Stimulated activated CD8-positive, alpha-beta memory T cell treated with anti-CD3 and anti-CD28 coated beads, Interleukin-7, amount 100 ng/mL, for 24 hours (primary cell): ENCODE data around the gene MORC3.
"Not testable (repeated sequence)": the region's sequence is repeated elsewhere in the genome, so short reads cannot be mapped to it uniquely, and the experiment has no call there.

Source experiments
- DNase-seq: peaks from one replicate; pipeline ENCODE4 v3.0.0-alpha.2; 2020; ENCODE audit warnings: low read depth

The MORC3 gene, protein sequence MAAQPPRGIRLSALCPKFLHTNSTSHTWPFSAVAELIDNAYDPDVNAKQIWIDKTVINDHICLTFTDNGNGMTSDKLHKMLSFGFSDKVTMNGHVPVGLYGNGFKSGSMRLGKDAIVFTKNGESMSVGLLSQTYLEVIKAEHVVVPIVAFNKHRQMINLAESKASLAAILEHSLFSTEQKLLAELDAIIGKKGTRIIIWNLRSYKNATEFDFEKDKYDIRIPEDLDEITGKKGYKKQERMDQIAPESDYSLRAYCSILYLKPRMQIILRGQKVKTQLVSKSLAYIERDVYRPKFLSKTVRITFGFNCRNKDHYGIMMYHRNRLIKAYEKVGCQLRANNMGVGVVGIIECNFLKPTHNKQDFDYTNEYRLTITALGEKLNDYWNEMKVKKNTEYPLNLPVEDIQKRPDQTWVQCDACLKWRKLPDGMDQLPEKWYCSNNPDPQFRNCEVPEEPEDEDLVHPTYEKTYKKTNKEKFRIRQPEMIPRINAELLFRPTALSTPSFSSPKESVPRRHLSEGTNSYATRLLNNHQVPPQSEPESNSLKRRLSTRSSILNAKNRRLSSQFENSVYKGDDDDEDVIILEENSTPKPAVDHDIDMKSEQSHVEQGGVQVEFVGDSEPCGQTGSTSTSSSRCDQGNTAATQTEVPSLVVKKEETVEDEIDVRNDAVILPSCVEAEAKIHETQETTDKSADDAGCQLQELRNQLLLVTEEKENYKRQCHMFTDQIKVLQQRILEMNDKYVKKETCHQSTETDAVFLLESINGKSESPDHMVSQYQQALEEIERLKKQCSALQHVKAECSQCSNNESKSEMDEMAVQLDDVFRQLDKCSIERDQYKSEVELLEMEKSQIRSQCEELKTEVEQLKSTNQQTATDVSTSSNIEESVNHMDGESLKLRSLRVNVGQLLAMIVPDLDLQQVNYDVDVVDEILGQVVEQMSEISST

DNA sequence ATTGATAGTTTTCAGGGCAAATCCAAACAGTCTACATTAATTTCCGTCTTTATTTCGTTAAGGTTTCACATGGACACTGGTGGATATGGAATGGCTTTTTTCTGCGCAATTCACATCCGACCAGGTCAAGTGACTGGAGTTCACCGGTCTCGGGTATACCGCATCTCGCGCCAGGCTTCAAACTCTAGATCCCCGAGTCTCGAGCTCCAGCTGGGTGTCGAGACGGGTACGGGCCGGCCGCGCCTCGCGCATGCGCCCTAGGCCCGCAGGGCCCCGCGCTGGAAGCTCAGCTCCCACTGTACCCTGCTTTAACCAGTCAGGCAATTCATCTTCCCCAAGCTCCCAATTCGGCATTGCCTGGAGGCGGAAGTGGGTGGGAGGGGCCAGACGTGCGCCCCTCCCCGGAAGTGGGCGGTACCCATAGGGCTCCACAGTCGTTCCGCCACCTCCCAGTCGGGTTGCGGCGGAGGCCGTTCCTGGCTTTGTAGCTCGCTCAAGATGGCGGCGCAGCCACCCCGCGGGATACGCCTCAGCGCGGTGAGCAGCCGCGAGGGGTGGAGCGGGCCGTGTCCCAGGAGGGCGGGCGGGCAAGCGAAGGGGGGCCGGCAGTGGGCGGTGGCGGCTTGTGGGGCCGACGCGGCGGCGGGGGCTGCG lies at the start of gene MORC3:
Gene MORC3, plus strand, starts transcription at position 431 of the 654 bp plus-strand sequence. Its CDS starts 68 bp downstream, at position 499.
- DNase-seq, result peak; percentile 93

GRCh38 chr21:36270786-36271695 lies 49.0 kb upstream of the MORC3 start:
- DNase-seq, result not testable (repeated sequence)

DNA sequence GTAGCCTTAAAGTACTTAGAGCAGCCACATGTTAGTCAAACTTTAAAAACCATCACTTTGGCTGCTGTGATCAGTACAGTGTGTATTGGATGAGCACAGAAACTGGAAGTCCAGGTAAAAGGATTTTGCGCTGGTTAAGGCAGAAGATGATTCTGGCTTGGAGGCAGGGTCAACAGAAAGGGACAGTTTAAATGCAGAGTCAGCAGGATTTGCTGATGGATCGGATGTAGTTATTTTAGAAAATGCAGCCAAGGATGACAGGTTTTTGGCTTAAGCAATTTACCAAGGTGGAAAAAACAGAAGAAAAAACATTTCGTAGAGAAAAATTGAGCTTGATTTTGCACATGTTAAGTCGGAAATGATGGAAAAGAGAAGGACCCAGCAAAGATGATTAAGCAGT lies 45.9 kb upstream of the MORC3 start:
- DNase-seq, result no peak

GRCh38 chr21:36282568-36283230 lies 37.3 kb upstream of the MORC3 start:
- DNase-seq, result no peak

DNA sequence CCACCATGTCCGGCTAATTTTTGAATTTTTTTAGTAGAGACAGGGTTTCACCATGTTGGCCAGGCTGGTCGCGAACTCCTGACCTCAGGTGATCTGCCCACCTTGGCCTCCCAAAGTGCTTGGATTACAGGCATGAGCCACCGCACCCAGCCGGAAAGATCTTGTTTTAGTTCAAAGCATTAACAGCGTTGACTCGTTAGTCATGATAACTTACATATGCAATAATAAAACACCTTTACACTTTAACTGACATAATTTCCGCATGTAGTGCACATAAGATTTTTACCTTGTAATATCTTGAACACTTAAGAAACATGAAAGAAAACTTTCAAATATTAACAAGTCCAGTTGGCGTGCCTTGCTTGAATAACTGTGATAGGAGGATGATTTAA lies 36.8 kb upstream of the MORC3 start:
- DNase-seq, result not testable (repeated sequence)

DNA sequence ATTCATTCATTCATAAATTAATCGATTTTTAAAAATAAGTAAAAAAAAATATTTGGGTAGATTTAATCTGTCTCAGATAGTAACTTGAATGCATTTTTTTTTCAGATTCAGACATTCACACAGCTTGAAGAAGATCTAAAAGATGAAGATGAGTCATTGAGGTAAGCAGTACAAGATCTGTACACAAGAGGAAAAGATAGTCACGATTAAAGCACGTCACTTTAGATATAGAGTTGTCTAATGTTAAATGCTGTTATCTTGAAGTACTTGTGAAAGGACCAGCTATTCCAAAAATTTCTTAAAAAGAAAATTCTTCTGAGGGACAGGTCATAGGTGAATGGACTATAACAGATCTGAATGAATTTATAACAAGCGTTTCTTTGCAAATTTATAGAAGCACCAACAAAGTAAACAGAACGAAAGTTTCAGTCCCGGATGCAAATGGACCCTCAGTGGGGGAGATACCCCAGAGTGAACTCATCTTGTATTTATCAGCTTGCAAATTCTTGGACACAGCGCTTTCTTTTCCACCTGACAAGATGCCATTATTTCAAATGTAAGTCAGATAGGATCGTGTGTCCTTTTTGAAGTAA lies 31.2 kb upstream of the MORC3 start:
- DNase-seq, result no peak

GRCh38 chr21:36291509-36291908 lies 28.5 kb upstream of the MORC3 start:
- no peak for DNase-seq

- DNase-seq, result no peak
These were observed 22.5 kb upstream of the MORC3 start for GRCh38 chr21:36297406-36297937.

- DNase-seq, result no peak
These were observed 21.9 kb upstream of the MORC3 start for GRCh38 chr21:36297938-36298572.

DNA sequence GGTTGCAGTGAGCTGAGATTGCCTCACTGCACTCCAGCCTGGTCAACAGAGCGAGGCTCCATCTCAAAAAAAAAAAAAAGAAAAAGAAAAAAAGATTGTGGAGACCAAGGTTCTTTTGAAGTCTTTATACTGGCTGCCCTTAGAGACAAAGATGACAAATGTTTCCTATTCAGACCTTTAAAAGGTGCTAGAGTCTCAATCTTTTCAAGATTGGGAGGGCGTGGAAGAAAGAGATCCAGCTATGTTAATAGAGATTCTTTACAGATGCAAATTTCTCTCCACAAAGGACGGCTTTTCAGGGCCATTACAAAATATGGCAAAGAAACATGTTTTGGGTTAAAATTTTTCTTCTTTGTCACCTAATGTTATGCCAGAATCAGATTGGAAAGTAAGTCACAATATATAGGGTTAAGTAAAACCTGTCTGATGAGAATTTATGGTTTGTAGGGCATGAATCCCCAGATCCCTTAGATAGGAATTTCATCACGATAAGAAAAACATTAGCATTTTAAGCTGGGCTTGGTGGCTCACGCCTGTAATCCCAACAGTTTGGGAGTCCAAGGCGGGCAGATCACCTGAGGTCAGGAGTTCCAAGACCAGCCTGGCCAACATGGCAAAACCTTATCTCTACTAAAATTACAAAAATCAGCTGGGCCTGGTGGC lies 13.0 kb upstream of the MORC3 start:
- no peak for DNase-seq

- DNase-seq, result no peak
These were observed 10.0 kb upstream of the MORC3 start for GRCh38 chr21:36310016-36310415.

- DNase-seq, result not testable (repeated sequence)
These were observed 6.6 kb upstream of the MORC3 start for GRCh38 chr21:36313446-36313845.

DNA sequence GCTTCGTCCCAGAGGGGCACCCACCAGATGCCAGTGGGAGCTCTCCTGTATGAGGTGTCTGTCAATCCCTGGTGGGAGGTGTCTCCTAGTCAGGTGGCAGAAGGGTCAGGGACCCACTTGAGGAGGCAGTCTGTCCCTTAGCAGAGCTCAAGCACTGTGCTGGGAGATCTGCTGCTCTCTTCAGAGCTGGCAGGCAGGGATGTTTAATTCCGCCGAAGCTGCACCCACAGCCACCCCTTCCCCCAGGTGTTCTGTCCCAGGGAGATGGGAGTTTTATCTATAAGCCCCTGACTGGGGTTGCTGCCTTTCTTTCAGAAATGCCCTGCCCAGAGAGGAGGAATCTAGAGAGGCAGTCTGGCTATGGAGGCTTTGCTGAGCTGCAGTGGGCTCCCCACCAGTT lies 4.0 kb upstream of the MORC3 start:
- DNase-seq, result not testable (repeated sequence)

- DNase-seq, result no peak
These were observed 3.0 kb upstream of the MORC3 start for GRCh38 chr21:36316872-36317484.

- not testable (repeated sequence) for DNase-seq
These were observed 611 bp upstream of the MORC3 start for GRCh38 chr21:36319406-36319766.

- DNase-seq, result peak; percentile 30
These were observed 676 bp downstream of the MORC3 start for GRCh38 chr21:36320421-36321324.

DNA sequence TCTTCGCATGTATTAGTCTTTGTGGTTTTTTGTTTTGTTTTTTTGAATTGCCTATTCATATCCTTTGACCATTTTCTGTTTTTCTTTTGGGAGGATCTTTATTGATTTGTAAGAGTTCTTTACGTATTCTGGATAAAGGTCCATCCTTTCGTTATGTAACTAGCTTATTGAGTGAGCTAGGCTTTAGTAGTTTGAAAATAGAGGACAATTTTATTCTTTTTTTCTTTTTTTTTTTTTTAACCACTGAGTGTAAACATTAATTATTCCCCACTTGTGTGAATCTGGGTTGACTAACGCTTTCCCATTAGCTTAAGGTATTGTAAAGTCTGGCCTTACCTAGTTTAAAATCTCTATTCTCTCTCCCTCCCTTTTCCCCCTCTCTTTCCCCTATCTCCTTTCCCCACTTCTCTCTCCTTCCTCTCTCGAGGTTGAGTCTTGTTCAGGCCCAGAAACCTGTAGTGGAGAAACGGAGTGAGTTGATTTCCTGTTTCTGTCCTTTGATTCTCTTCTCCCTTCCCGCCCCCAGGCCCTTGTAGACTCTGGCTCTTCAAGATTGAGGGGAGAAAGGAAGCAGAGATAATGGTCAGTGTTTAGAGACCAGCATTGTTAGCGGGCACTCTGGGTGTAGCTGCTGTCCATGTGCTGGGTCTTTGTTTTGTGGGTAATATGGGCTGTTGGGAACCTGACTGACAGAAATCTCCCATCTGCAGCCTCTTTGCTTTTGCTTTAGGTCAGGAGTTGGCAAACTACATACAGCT lies 1.5 kb downstream of the MORC3 start:
- DNase-seq, result no peak
